HEK293 (cell line): ENCODE data around the gene ARHGAP28.

Experiments used
- CTCF ChIA-PET: fragments of 350-600 bp; formaldehyde crosslinking; extraction: SDS; loops from one replicate; lab custom pipeline; 2021; ENCODE audit warnings: antibody characterized with exemption; lab: Yijun Ruan, JAX
- POLR2A ChIA-PET: fragments of 300-600 bp; formaldehyde crosslinking; extraction: SDS; loops from one replicate; lab custom pipeline; 2020; ENCODE audit warnings: antibody characterized with exemption, inconsistent platforms; lab: Yijun Ruan, JAX
- H3K27ac ChIP-seq: fragments of 200-500 bp; sonication (Bioruptor generic); 2 replicates; pipeline ENCODE4 v1.5.1; 2014; ENCODE audit warnings: low read depth, low read length, control low read depth, inconsistent platforms; ENCODE audit errors: extremely low read depth
- H3K36me3 ChIP-seq, 2 experiments: fragments of 200-500 bp in 1 of 2; sonication (Bioruptor generic) in 1 of 2; 1 replicate in 1 of 2; 2 replicates in 1 of 2; pipeline ENCODE4 v1.5.1; 2014 to 2017; ENCODE audit warnings: inconsistent platforms in 2 of 2, low read length in 2 of 2; ENCODE audit not compliant: control insufficient read depth in 2 of 2, insufficient read depth in 1 of 2
- H3K4me1 ChIP-seq: fragments of 200-500 bp; sonication (Bioruptor generic); 2 replicates; pipeline ENCODE4 v1.5.1; 2014; ENCODE audit warnings: mild to moderate bottlenecking, low read length, inconsistent platforms; ENCODE audit not compliant: control insufficient read depth, insufficient read depth
- H3K4me3 ChIP-seq: 2 replicates; pipeline ENCODE4 v1.5.1; 2011; ENCODE audit warnings: low read depth, mild to moderate bottlenecking, control low read depth, low read length, moderate library complexity
- H3K9me3 ChIP-seq: fragments of 200-500 bp; sonication (Bioruptor generic); 2 replicates; pipeline ENCODE4 v1.5.1; 2014; ENCODE audit warnings: low read depth, low read length, inconsistent platforms; ENCODE audit not compliant: control insufficient read depth, insufficient read depth
- AEBP2 ChIP-seq: fragments of 450-650 bp; formaldehyde crosslinking; IDR thresholded peaks from 2 replicates; pipeline ENCODE4 v1.5.1; 2016; ENCODE audit warnings: missing biosample characterization, missing genetic modification characterization, borderline replicate concordance
- IKZF3 ChIP-seq: fragments of 450-650 bp; IDR thresholded peaks from 2 replicates; pipeline ENCODE4 v1.5.0; 2018; ENCODE audit warnings: missing biosample characterization, mild to moderate bottlenecking, missing genetic modification characterization, moderate library complexity
- KLF1 ChIP-seq: fragments of 450-650 bp; formaldehyde crosslinking; IDR thresholded peaks from 2 replicates; pipeline ENCODE4 v1.5.1; 2016; ENCODE audit warnings: missing biosample characterization, missing genetic modification characterization
- MYNN ChIP-seq: fragments of 450-650 bp; formaldehyde crosslinking; IDR thresholded peaks from 2 replicates; pipeline ENCODE4 v1.5.1; 2016; ENCODE audit warnings: missing biosample characterization, missing genetic modification characterization, borderline replicate concordance
- PRDM1 ChIP-seq: fragments of 450-650 bp; formaldehyde crosslinking; IDR thresholded peaks from 2 replicates; pipeline ENCODE4; 2016; ENCODE audit warnings: missing biosample characterization, missing genetic modification characterization
- PRDM6 ChIP-seq: fragments of 450-650 bp; formaldehyde crosslinking; IDR thresholded peaks from 2 replicates; pipeline ENCODE4 v1.5.1; 2017; ENCODE audit warnings: missing biosample characterization, missing genetic modification characterization
- SP3 ChIP-seq: fragments of 450-650 bp; formaldehyde crosslinking; IDR thresholded peaks from 2 replicates; pipeline ENCODE4 v1.5.1; 2016; ENCODE audit warnings: missing biosample characterization, missing genetic modification characterization
- SP7 ChIP-seq: fragments of 450-650 bp; formaldehyde crosslinking; IDR thresholded peaks from 2 replicates; pipeline ENCODE4 v1.5.1; 2016; ENCODE audit warnings: missing biosample characterization, missing genetic modification characterization
- YY2 ChIP-seq: fragments of 450-650 bp; formaldehyde crosslinking; IDR thresholded peaks from 2 replicates; pipeline ENCODE4 v1.5.1; 2016; ENCODE audit warnings: missing biosample characterization, missing genetic modification characterization
- ZBTB1 ChIP-seq: fragments of 450-650 bp; formaldehyde crosslinking; IDR thresholded peaks from 2 replicates; pipeline ENCODE4 v1.5.1; 2016; ENCODE audit warnings: missing biosample characterization, missing genetic modification characterization
- ZBTB10 ChIP-seq: fragments of 450-650 bp; formaldehyde crosslinking; IDR thresholded peaks from 2 replicates; pipeline ENCODE4 v1.5.1; 2016; ENCODE audit warnings: missing biosample characterization, missing genetic modification characterization
- ZBTB26 ChIP-seq: fragments of 450-650 bp; formaldehyde crosslinking; optimal IDR thresholded peaks from 2 replicates; pipeline ENCODE3; 2016; ENCODE audit warnings: missing biosample characterization, mild to moderate bottlenecking, missing genetic modification characterization
- ZNF157 ChIP-seq: fragments of 450-650 bp; formaldehyde crosslinking; IDR thresholded peaks from 2 replicates; pipeline ENCODE4 v1.5.1; 2016; ENCODE audit warnings: missing biosample characterization, missing genetic modification characterization
- ZNF174 ChIP-seq: fragments of 450-650 bp; formaldehyde crosslinking; IDR thresholded peaks from 2 replicates; pipeline ENCODE4 v1.5.0; 2017; ENCODE audit warnings: missing biosample characterization, mild to moderate bottlenecking, missing genetic modification characterization
- ZNF366 ChIP-seq: fragments of 450-650 bp; formaldehyde crosslinking; conservative IDR thresholded peaks from 2 replicates; pipeline ENCODE4 v1.5.1; 2016; ENCODE audit warnings: missing biosample characterization, missing genetic modification characterization
- ZNF37A ChIP-seq: fragments of 450-650 bp; IDR thresholded peaks from 2 replicates; pipeline ENCODE4 v1.5.1; 2018; ENCODE audit warnings: missing biosample characterization, missing genetic modification characterization
- ZNF423 ChIP-seq: fragments of 450-650 bp; formaldehyde crosslinking; IDR thresholded peaks from 2 replicates; pipeline ENCODE4 v1.5.1; 2016; ENCODE audit warnings: missing biosample characterization, missing genetic modification characterization
- ZNF518A ChIP-seq: fragments of 450-650 bp; formaldehyde crosslinking; conservative IDR thresholded peaks from 2 replicates; pipeline ENCODE4 v1.5.1; 2016; ENCODE audit warnings: low read depth, missing biosample characterization, missing genetic modification characterization
- ZNF549 ChIP-seq: fragments of 450-650 bp; IDR thresholded peaks from 2 replicates; pipeline ENCODE4 v1.5.1; 2018; ENCODE audit warnings: missing biosample characterization, missing genetic modification characterization, mild to moderate bottlenecking, inconsistent platforms, moderate library complexity
- ZNF704 ChIP-seq: fragments of 450-650 bp; formaldehyde crosslinking; IDR thresholded peaks from 2 replicates; pipeline ENCODE4 v1.5.1; 2016; ENCODE audit warnings: missing biosample characterization, missing genetic modification characterization
- ZNF837 ChIP-seq: fragments of 450-650 bp; formaldehyde crosslinking; IDR thresholded peaks from 2 replicates; pipeline ENCODE4 v1.5.1; 2016; ENCODE audit warnings: missing biosample characterization, missing genetic modification characterization
- ZSCAN23 ChIP-seq: fragments of 450-650 bp; formaldehyde crosslinking; IDR thresholded peaks from 2 replicates; pipeline ENCODE4 v1.5.1; 2016; ENCODE audit warnings: missing biosample characterization, missing genetic modification characterization

ARHGAP28 gene

GRCh38 chr18:6764382-6764781, 34.9 kb downstream of the ARHGAP28 start (continued):
- no peak for TF ChIP-seq ZNF157
- TF ChIP-seq ZBTB10 (tag by site-specific recombination) = no peak
- TF ChIP-seq YY2 (tag by site-specific recombination) = no peak
- TF ChIP-seq ZNF837 (tag by site-specific recombination) = no peak
- no peak for TF ChIP-seq AEBP2
- no peak for TF ChIP-seq ZNF174 (tag by site-specific recombination)

GRCh38 chr18:6773777-6774176, 44.3 kb downstream of the ARHGAP28 start:
- ChIA-PET CTCF (interaction anchor here (0.5 kb wide), 1 partner anchor 37 kb away, joined by 3 read pairs; no protein-coding TSS in a partner anchor), POLR2A (no interaction called here)
- TF ChIP-seq ZNF549 (tag by site-specific recombination) (no peak), PRDM6 (tag by site-specific recombination) (no peak), ZSCAN23 (tag by site-specific recombination) (no peak), ZNF37A (tag by site-specific recombination) (no peak), ZNF518A (tag by site-specific recombination) (no peak), ZNF423 (tag by site-specific recombination) (no peak), SP3 (tag by site-specific recombination) (no peak), MYNN (no peak), ZNF366 (tag by site-specific recombination) (no peak), PRDM1 (tag by site-specific recombination) (no peak), ZNF837 (tag by site-specific recombination) (no peak), KLF1 (tag by site-specific recombination) (no peak), ZBTB1 (tag by site-specific recombination) (no peak), ZBTB26 (tag by site-specific recombination) (no peak), ZNF704 (no peak), SP7 (tag by site-specific recombination) (no peak), IKZF3 (tag by site-specific recombination) (no peak)
- Histone ChIP-seq H3K4me1 (peaks cover 27% of the 10 kb centered on the region), H3K36me3 (no peaks in the 10 kb centered on the region), H3K27ac (no peak overlapping the region), H3K4me3 (no peak overlapping the region), H3K9me3 (no peaks in the 10 kb centered on the region)
